Activated CD4-positive, alpha-beta T cell treated with anti-CD3 and anti-CD28 coated beads, Interleukin-2, amount 50 U/mL, for 4 hours (primary cell): ENCODE results near the gene EPHB1.

Source experiments
- DNase-seq, 2 experiments: peaks; one replicate each; pipeline ENCODE4 v3.0.0-alpha.2; 2020

Gene EPHB1

DNA sequence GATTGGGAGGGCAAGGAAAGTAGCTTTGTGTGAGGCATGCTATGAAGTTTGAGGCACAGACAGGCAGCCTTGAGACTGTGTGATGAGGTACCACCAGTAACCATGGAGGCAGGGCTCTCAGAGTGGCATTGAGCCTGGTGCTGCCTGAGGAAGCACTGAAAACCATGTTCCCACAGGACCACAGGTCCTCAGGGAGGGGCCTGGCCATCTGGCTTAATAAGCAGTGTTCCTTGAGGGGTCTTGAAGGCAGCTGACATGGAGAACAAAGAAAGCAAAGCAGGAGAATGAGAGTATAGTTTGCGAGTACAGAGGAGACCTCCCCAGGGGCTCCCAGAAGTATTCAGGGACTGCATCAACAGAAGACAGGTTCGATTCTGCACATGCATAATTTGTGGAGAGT, 346.6 kb downstream of the EPHB1 start:
- no peak for DNase-seq

DNA sequence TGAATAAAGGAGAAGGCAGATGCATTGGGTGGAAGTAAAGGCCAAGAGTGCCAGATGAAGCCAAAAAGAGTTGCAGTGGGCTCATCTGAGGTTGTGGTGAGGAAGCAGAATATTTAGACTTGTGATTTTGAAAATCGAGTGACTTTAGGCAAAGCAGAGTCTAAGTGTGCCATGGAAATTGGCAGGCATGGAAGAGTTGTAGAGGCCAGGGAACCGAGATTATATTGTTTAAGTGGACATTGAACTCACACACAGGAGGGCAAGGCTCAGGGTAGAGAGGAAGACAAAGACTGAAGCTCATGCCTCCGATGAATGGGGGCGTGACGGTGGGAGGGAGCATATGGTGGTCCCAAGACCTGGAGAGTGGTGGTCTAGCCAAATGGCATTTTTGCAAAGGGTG, 347.5 kb downstream of the EPHB1 start:
- DNase-seq: no peak

DNA sequence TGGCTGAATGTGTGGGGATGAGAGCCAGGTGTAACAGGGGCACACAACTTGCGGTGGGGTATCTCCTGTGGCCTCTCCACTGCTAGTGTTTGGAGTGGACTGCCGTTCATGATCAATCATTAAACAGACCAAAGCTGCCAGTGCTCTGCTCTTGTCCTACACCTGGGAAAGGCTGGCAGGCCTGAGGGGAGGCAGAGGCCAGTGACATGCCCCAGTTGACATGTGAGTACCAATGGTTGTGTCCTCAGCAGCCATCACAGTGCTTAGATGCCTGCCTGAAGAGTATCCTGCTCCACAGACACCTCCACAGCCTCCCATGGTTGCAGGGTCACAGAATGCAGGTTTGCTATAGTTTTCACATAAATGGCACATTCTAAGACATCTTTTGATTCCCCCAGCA, 348.4 kb downstream of the EPHB1 start:
- no peak for DNase-seq

DNA sequence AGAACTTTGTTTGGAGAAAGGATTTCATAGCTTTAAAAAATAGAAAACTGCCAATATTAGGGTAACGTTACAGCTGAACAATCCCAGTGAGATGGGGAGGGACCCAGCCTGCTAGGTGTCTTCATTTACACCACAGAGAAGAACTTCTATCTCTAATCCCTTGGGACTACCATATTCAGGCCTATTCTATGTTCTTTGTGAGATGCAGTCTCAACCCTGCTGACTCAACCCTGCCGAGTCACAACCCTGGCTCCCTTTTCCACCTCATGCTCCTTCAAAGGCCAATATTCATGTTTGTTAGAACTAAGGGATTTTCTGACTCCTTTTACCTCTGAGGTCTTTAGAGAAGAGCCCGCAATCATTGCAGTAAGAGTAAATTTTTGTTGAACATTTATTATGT, 350.5 kb downstream of the EPHB1 start:
- no peak for DNase-seq

DNA sequence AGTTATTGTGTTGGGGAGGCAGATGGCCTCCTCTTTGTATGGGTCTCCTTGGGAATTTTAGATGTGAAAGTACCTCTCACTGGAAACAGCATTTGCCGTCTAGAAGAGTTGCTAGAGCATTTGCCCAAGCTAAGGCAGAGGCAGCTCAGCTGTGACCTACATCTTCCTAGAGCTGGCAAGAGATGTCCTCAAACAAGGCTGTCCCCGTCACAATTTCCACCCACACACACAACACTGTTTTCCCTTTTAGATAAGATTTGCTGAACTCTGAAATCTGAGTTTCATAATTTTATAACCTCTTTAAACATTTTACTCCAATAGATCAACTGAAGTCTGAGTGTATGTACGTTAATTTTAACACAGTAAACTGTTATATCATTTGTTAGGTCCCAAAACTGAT, 352.6 kb downstream of the EPHB1 start:
- no peak for DNase-seq

DNA sequence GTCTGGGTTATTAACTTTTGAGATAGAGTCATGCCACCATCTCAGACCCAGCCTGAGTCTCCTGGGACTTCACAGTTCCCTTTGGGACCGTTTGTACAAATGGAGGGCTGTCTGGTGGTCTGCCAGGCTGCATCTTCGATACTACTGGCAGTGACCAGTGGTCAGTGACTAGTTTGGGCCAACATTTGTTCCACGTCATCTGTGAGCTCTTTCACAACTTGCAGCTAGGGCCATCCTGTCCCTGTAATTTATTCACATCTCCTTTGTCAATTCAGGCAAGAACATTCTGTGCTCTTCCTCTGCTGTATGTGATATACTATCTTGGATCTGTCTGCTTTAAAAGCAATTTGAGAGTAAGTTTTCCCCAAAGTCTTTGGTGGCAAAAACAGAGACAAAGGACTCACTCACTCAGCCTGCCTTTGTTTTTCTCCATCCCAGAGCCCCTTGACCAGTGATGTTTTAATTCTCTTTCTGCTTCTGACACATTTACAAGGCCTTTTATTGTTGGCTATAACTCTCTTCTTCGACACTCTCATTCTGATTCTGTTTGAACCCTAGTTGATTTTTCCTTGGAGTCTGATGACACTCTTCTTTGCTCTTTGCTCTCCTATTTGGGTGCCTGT, 353.4 kb downstream of the EPHB1 start:
- DNase-seq: no peak

DNA sequence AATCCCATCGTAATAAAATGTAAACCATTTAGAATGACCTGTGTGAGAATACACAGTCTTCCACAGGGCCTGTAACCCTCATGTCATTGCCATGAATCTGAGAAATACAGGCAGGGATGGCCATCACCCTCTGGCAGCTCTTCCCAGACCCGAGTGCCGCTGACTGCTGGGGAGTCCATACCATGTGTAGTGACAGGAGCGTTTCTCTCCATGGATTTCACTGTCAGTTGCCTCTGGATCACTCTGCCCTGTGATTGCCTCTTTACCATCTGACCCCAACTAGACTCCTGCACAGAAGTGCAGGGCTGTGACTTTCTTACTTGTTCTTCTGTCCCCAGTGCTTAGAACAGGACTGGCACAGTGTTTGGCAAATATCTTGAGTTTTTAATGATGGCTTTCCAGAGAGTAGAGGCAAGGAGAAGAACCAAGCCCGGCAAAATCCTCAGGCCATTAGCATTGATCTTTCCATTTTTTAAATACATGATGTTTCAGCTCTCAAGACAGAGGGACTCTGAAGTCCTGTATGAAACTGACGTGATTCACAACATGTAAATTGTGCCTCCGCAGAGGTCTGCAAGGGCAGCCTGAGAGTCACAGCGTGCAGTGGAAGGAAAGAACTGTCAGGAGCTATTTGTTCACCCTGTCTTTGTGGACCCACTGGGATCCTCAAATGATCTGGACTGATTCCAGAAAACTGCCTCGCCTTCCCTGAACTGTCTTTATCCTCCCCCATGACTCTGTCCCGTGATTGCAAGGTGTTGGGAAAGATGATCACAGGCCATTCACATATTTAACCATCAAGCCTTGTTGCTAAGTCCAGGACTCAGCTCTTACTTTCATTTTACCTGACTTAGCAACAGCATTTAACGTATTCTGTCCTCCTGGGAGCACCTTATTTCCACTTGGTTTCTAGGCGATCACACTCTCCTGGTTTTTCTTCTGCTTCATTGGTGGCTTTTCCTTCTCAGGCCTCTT, 354.9 kb downstream of the EPHB1 start:
- no peak for DNase-seq

DNA sequence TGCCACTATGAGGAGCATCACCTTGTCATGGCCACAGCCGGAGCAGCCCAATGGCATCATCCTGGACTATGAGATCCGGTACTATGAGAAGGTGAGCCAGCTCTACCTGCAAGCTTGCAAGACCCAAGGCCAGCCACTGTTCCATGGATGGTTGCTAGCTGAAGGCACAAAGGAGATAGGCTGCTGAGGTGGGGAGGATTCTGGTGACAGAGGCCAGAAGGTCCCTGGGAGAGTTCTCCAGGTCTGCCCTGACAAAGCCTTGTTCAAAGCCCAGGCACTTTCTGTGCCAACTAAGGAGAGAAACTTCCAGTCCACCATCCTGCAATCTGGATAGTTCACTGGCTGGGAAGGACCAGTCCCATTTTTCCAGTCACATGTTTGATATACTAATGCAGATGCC, 359.1 kb downstream of the EPHB1 start:
- no peak for DNase-seq

DNA sequence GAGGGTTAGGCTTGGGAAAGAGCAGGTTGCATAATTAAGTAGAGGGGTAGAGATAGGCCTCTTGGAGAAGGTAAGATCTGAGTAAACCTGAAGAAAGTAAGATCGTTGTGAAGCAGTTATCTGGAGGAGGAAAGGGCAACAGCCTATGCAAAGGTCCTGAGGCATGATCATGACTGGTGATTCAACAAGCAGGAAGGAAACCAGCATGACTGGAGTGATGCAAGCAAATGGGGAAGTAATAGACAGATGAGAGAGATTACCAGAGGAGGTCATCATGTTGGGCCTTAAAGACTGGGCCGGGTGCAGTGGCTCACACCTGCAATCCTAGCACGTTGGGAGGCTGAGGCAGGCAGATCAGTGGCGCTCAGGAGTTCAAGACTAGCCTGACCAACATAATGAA, 360.2 kb downstream of the EPHB1 start:
- DNase-seq: no peak

DNA sequence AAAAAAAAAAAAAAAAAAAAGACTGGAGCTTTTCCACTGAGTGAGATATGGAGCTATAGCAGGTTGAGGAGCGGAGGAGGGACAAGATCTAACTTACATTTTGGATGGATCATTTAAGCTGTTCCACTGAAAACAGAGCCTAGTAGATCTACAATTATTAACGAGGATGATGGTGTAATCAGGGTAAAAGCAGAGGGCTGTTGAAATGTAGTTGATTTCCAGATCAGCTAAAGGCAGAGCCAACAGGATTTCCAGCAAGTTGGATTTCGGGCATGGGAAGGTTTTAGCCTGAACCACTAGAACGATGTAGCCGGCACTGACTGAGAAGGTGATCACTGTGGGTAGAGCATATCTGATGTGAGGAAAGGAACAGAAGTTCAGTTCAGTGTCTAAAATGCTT, 360.7 kb downstream of the EPHB1 start:
- DNase-seq: no peak

DNA sequence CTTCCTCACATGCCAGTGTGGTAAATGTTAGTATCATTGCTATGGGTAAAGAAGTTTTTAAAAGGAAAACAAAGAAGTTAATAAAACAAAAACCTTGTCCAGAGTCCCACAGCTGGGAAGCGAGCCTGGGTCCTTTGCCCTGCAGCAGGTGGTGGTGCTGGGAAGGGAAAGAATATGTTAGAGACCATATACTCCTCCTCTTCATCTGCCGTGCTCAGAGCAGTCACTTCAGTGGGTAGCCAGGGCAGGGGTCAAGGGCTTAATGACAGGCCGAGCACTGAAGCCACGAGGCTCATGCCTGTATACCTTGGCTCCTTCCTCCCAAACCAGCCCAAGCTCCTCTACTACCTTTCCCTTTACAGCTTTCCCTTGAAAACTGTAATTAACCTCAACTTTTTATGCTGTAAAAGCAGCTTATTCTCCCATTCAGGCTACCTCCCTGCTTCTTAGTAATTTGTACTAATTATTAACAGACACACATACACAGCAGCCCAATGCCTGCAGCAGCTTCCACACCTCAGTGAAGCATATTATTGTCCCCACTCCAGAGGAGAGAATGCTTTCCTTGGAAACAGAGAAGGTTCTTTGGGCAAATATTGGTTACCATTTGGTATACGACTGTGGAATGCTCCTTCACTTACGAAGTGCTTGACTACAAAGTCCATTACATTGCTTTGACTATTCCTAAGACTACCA, 362.1 kb downstream of the EPHB1 start:
- no peak for DNase-seq

DNA sequence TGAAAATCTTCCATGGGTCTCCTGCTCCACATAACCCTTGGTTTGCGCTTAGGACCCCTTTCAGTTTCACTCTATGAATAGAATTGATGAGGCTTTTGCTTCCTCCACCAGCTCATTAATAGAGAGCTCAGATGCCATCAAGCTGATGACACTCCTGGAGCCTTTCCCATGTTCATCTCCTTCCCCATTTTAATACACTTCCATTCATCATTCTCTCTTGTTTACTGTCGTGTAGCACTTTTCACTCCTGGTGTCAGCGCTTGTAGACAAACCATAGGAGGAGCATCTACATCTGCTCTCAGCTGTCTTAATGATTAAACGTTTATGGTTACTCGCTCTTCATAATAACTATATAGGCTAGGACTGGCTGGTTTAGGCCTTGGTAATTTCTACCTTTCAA, 363.5 kb downstream of the EPHB1 start:
- DNase-seq: no peak

DNA sequence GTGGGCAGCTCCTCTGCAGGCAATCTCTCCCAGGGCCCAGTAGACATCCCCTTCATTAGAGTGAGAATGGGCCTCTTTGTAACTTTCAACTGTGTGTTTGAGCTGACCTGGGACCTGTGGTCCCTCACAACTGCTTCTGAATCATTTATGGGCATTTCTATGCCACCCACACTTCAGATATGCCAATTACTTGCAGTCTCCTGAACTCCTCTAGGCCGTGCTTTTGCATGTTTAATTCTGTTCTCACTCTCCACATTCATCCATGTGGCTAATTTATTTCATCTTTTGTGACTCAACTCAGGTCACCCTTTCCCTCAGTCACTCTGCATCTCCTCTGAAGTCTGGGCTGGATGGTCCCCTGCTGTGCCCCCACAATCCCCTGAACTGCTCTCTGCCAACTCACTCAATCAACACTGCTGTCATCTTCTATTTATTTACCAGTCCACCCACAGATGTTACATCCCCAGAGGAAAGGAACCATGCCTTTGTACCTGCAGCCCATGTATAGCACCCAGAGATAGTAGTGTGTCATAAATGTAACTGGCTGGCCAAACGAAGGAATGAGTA, 364.7 kb downstream of the EPHB1 start:
- no peak for DNase-seq

DNA sequence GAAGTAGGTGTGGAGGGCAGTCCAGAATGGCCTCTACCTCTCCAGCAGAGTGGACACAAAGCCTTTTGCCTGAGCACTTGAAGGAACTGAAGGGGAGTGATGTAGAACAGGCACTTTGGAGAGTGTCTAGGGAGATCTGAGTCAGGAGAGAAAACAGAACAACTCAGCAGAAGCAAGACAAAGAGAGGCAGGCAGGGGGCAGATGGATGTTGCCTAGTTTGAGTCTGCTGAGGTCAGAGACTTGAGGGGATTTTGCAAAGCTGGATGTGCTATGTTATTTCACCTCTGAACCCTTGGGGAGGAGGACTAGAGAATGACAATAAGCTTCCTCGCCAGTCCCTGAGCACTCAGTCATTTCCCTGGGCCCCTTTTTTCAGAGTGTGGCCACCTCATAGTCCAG, 366.4 kb downstream of the EPHB1 start:
- no peak for DNase-seq

DNA sequence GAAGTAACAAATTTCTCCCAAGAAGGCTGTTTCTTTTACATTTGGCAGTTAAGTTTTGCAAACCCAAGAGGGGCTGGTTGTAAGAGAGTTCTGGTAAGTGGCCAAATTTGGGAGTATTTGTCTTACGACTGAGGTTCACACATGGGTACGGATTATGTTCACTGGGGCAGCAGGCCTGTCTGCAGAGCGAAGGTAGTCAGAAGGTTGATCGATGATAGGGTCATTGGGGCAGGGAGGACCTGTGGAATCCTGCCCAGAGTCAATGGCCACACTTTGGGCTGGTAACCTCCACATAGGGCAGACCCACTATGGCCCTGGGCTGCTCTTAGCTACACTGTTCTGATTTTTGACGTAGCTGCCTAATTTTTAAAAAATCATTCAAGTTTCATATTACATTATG, 368.6 kb downstream of the EPHB1 start:
- no peak for DNase-seq

DNA sequence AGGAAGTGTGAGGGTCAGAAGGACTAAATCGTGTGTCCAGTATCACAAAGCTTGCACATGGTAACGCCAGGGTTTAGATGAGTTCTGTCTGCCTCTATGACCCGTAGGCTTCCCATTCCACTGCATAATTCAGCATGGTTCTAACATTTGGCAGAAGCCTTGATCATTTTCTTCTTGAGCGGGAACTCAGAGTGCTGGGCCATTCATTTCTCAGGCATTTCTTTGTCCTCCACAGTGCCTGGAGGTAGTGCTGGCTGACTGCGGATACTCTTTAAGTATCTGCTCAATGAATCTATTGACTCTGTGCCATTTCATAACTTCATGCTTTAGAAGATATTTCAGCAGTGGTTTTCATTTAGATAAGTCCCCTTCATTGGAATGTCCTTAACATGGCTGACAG, 370.2 kb downstream of the EPHB1 start:
- no peak for DNase-seq

DNA sequence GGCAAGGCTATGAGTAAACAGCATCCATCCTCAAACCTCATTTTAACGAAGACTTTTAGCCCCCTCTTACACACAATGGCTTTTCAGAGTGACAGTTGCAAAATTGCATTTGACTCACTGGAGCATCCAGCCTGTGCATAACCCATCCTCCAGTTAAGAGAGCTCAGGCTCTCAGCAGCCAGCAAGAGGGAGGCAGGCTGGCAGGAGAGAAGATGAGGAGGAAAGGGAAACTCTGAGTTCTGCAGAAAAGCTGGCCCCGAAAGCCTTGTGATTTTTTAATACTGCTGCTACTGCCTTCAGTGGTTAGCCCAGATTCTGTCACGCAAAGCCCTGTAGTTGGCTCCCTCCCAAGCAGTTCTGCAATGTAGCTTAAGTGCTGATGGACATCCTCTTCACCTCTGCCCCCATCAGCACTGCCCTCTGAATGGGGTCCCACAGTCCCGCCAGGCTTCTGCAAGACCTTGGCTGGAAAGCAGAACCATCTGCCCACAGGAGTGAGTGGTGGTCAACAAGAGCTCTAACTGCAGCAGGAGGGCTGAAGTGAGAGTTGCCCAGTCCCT, 371.3 kb downstream of the EPHB1 start:
- DNase-seq: no peak

DNA sequence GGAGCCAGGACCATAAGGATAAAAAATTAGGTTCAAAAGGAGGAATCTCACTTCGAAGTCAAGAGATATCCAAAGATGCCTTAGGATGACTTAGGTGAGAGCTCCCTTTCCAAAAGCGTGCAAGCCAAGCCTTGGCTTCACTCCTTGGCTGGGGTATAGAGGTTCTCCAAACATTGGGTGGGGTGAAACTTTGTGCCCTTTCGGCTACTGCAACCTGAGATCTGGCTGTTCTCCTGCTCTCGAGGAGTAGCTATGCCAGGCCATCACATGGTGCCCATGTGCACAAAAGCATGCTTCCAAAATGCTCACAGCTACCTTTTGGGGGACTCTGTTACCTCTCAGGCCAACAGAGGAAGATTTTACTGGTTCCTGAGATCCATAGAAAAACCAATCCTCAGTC, 373.8 kb downstream of the EPHB1 start:
- no peak for DNase-seq

DNA sequence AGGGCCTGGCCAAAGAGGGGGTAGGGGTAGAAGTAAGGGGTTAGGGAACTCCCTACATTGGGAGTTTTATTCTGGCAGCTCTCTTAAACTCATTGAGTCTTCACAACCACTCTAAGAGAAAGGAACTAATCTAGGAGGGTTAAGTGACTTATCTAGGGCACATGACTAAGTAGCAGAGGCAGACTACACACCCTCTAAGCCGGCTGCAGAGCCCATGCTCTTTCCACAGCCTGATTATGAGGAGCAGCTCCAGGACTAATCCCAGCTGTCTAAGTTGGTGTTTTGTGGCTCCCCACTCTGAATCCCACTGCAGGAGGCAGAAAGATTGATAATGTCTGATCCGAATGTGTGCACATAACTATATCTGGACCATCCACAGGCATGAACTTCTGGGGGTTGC, 374.6 kb downstream of the EPHB1 start:
- no peak for DNase-seq

DNA sequence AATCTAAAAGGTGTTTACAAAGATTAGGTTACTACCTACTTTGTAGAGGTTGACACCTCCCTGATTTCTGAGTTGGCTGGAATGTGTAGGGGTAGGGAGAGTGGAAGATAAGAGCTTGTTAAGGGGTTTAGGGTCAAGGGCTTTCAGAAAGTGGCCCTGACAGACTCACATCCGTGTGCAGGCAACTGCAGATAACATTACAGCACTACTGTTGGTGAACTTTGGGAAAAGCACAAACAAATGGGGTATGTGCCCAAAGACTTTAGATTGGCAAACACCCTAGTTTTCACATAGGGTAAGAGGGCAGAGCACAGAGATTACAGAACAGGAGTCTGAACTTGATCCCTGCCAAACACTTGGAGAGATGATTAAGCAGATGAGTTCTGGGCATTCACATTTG, 375.7 kb downstream of the EPHB1 start:
- no peak for DNase-seq

DNA sequence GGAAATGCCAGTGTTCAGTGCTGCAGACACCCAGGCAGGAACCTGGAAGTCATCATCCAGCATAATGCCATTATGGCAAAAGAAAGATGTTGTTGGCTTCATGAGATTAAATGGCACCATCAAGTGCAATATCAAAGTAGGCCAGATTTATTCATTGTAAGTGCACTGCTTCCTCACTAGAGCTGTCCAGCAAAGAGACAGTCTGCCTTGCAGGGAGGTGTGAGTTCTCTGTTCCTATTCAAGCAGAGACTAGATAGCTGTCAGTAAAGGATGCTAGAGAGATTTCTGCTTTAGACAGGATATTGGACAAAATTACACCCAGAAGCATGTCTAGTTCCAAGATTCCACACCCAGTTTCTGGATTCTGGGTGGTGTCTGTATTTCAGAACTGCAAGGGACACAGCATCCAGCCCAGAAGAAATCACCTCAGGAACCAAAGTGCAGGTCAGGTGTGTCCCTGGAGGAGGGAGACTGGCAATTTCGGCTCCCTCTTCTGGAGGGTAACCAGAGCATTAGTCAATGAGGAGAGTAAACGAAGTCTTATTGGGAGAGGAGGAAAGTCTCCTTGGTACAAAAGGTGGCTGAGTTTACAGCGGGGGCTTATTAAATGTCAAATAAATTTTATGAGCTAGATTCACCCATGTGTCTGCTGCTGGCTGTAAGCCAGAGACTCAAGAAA, 377.3 kb downstream of the EPHB1 start:
- DNase-seq: no peak

DNA sequence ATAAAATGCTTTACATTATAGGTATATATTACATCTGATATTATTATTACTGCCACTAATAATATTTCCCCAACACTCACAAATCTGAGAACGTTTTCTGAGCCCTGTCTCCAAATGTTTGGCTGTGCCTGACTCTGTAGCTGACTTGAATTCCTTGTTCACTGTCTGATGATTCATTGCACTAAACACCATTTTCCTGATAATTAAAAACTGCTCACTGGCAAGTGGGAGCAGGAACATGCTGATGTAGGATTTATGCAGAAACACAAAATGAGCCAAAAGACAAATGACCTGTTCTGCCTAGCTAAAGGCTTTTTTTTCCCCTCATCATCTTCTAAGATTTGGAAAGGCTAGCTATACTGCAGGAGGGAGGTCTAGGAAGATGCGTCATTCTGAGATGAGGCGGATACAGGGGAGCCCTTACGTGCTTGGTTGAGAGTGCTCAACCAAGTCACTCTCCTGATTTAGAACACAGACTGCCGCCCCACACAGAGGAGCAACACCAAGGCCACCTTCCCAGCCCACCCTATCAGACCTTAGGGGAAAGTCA, 380.7 kb downstream of the EPHB1 start:
- DNase-seq: no peak
